Activated T-helper 1 cell treated with Interleukin-2 at 50 U/mL for 16 hours (primary cell): Measurements from ENCODE around the gene CDH24.

Experiments
- DNase-seq: peaks from one replicate; pipeline ENCODE4 v3.0.0-alpha.2; 2020; ENCODE audit warnings: low read depth

Gene CDH24

GRCh38 chr14:23091294-23092225 lies 34.2 kb upstream of the CDH24 start:
- no peak for DNase-seq

GRCh38 chr14:23090254-23090636 lies 32.9 kb upstream of the CDH24 start:
- no peak for DNase-seq

- no peak for DNase-seq
Measured at GRCh38 chr14:23089498-23090253, 32.4 kb upstream of the CDH24 start.

GRCh38 chr14:23086565-23086964 lies 29.2 kb upstream of the CDH24 start:
- DNase-seq, result no peak

- DNase-seq, result no peak
Measured at GRCh38 chr14:23085458-23085857, 28.1 kb upstream of the CDH24 start.

- no peak for DNase-seq
Measured at GRCh38 chr14:23080474-23080873, 23.2 kb upstream of the CDH24 start.

GRCh38 chr14:23079716-23080115 lies 22.4 kb upstream of the CDH24 start:
- no peak for DNase-seq

GRCh38 chr14:23078692-23079116 lies 21.4 kb upstream of the CDH24 start:
- no peak for DNase-seq

- DNase-seq, result no peak
Measured at GRCh38 chr14:23077962-23078361, 20.6 kb upstream of the CDH24 start.

- no peak for DNase-seq
Measured at GRCh38 chr14:23076785-23077408, 19.6 kb upstream of the CDH24 start.

- no peak for DNase-seq
Measured at GRCh38 chr14:23074906-23075305, 17.6 kb upstream of the CDH24 start.

GRCh38 chr14:23071921-23072539 lies 14.7 kb upstream of the CDH24 start:
- DNase-seq, result no peak

GRCh38 chr14:23071244-23071920 lies 14.1 kb upstream of the CDH24 start:
- peak; percentile 60 for DNase-seq

GRCh38 chr14:23070262-23071129 lies 13.2 kb upstream of the CDH24 start:
- DNase-seq, result no peak

- no peak for DNase-seq
Measured at GRCh38 chr14:23069413-23069806, 12.1 kb upstream of the CDH24 start.

- peak; percentile 44 for DNase-seq
Measured at GRCh38 chr14:23068789-23069412, 11.6 kb upstream of the CDH24 start.

GRCh38 chr14:23067847-23068788 lies 10.8 kb upstream of the CDH24 start:
- no peak for DNase-seq

GRCh38 chr14:23066855-23067744 lies 9.8 kb upstream of the CDH24 start:
- no peak for DNase-seq
